ENCODE results near the gene CHURC1. TPM values are rescaled to one million over a fixed set of nuclear protein-coding genes. Genes with fewer than 3 reads are reported as not detected.

CHURC1 gene
- total RNA-seq, 3 donors from 2014 or later (not counting 1 experiment from before 2014, with no cell fraction given) = 56.1 to 65.5 (median 65.4) TPM

DNA sequence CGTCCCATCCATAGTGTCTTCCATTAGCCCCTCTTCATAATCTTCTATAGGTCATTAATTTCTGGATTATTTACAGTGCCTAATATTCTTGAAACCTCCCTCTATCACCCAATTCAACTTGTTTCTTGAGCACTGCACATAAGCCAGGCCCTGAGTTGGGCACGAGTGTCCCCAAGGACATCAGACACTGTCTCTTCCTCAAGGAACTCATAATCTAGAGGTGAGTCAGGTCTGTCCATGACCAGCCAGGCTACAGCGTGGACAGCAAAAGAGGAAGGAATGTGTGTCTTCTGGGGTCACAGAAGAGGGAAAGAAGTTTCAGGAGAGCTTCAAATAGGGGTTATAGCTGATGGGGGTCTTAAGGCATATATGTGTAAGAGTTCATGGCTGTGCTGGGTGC is 47.1 kb upstream of the CHURC1 start:
- no peak overlapping the region for H3K27ac Mint-ChIP-seq
- no peaks in the 10 kb centered on the region for H3K36me3 Mint-ChIP-seq
- Histone ChIP-seq H3K9me3 (ENCODE audit: control insufficient read depth, insufficient read depth, low read length) (no peaks in the 10 kb centered on the region), H3K27me3 (ENCODE audit: control insufficient read depth, insufficient read depth, low read length) (no peaks in the 10 kb centered on the region), H3K4me1 (ENCODE audit: control insufficient read depth, insufficient read depth, low read length) (no peaks in the 10 kb centered on the region), H3K4me3 (ENCODE audit: low read length) (no peak overlapping the region), H3K36me3 (ENCODE audit: control insufficient read depth, insufficient read depth, low read length) (no peaks in the 10 kb centered on the region), H3K27ac (ENCODE audit: low read length) (no peak overlapping the region)
- WGBS (ENCODE audit: insufficient coverage) = 93% methylated on average over 3 of the region's 3 CpGs
- H3K9me3 Mint-ChIP-seq = no peaks in the 10 kb centered on the region
- intact Hi-C loops (cut with micrococcal nuclease) = no loop called here
- no peaks in the 10 kb centered on the region for H3K4me1 Mint-ChIP-seq
- no peak for ATAC-seq
- H3K27me3 Mint-ChIP-seq (ENCODE audit: low read depth in 2 of 2) = peaks cover 29 to 46% of the 10 kb centered on the region in 2 donors
- TF ChIP-seq, protein P1, sequence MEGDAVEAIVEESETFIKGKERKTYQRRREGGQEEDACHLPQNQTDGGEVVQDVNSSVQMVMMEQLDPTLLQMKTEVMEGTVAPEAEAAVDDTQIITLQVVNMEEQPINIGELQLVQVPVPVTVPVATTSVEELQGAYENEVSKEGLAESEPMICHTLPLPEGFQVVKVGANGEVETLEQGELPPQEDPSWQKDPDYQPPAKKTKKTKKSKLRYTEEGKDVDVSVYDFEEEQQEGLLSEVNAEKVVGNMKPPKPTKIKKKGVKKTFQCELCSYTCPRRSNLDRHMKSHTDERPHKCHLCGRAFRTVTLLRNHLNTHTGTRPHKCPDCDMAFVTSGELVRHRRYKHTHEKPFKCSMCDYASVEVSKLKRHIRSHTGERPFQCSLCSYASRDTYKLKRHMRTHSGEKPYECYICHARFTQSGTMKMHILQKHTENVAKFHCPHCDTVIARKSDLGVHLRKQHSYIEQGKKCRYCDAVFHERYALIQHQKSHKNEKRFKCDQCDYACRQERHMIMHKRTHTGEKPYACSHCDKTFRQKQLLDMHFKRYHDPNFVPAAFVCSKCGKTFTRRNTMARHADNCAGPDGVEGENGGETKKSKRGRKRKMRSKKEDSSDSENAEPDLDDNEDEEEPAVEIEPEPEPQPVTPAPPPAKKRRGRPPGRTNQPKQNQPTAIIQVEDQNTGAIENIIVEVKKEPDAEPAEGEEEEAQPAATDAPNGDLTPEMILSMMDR (IDR thresholded peaks at IDR 0.05) = no peak
- no peak for DNase-seq
- H3K4me3 Mint-ChIP-seq = no peak overlapping the region

DNA sequence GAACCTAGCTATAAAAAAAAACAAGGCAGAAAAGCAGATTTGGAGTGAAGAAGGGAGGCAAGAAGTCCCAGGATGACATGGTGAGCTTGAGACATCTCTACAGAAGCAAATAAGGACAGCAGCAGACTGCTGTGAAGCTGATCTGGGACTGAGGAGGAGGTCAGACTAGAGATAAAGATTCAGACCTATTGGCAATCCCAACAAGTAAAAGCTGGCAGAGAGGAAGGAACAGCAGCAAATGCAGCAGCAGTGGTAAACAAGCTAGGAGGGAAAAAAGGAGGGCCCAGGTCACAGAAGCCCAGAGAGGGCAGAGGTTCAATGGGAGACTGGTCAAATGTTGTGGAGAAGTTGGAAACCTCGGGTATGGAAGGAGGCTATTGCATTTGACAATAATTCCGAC is 45.9 kb upstream of the CHURC1 start:
- TF ChIP-seq, protein P1 (IDR thresholded peaks at IDR 0.05) = no peak
- Mint-ChIP-seq H3K36me3 (no peaks in the 10 kb centered on the region), H3K27me3 (ENCODE audit: low read depth in 2 of 2) (peaks cover 38 to 54% of the 10 kb centered on the region in 2 donors), H3K4me3 (no peak overlapping the region), H3K27ac (no peak overlapping the region), H3K9me3 (no peaks in the 10 kb centered on the region), H3K4me1 (no peaks in the 10 kb centered on the region)
- intact Hi-C loops (cut with micrococcal nuclease) = no loop called here
- whole genome bisulfite sequencing (ENCODE audit: insufficient coverage) = 43% methylated on average over 1 of the region's 2 CpGs
- no peak for DNase-seq
- no peaks in the 10 kb centered on the region for H3K27me3 ChIP-seq (ENCODE audit: control insufficient read depth, insufficient read depth, low read length)
- H3K36me3 ChIP-seq (ENCODE audit: control insufficient read depth, insufficient read depth, low read length) = no peaks in the 10 kb centered on the region
- H3K27ac ChIP-seq (ENCODE audit: low read length) = no peak overlapping the region
- no peak overlapping the region for H3K4me3 ChIP-seq (ENCODE audit: low read length)
- no peak for ATAC-seq
- H3K4me1 ChIP-seq (ENCODE audit: control insufficient read depth, insufficient read depth, low read length) = no peaks in the 10 kb centered on the region
- no peaks in the 10 kb centered on the region for H3K9me3 ChIP-seq (ENCODE audit: control insufficient read depth, insufficient read depth, low read length)

DNA sequence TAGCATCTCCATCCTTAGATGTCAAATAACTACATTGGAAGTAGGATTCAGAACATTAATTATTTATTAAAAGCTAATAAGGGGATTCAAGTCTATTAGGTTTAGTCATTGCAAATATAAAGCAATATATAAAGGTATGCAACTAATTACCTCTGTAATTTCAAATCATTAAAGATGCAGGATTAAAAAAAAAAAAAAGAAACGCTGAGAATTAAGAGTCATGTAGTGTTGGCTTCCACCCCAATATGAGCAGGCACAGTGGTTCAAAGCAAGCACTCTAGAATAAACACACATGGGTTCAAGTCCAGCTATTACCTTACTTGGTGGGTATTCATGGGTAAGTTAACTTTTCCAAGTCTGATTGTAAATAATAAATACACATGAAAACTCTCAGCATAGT is 45.4 kb upstream of the CHURC1 start:
- no peaks in the 10 kb centered on the region for H3K36me3 Mint-ChIP-seq
- no peaks in the 10 kb centered on the region for H3K36me3 ChIP-seq (ENCODE audit: control insufficient read depth, insufficient read depth, low read length)
- intact Hi-C loops (cut with micrococcal nuclease) = no loop called here
- H3K9me3 ChIP-seq (ENCODE audit: control insufficient read depth, insufficient read depth, low read length) = no peaks in the 10 kb centered on the region
- H3K4me3 Mint-ChIP-seq = no peak overlapping the region
- peaks cover 39 to 54% of the 10 kb centered on the region in 2 donors for H3K27me3 Mint-ChIP-seq (ENCODE audit: low read depth in 2 of 2)
- TF ChIP-seq, protein P1 (IDR thresholded peaks at IDR 0.05) = no peak
- H3K27me3 ChIP-seq (ENCODE audit: control insufficient read depth, insufficient read depth, low read length) = no peaks in the 10 kb centered on the region
- H3K27ac ChIP-seq (ENCODE audit: low read length) = no peak overlapping the region
- no peak overlapping the region for H3K4me3 ChIP-seq (ENCODE audit: low read length)
- WGBS (ENCODE audit: insufficient coverage) = no CpG with 5 or more reads among the region's 1 CpG
- H3K4me1 Mint-ChIP-seq = no peaks in the 10 kb centered on the region
- ATAC-seq (no peak), DNase-seq (no peak)
- H3K27ac Mint-ChIP-seq = no peak overlapping the region
- H3K9me3 Mint-ChIP-seq = no peaks in the 10 kb centered on the region
- no peaks in the 10 kb centered on the region for H3K4me1 ChIP-seq (ENCODE audit: control insufficient read depth, insufficient read depth, low read length)

DNA sequence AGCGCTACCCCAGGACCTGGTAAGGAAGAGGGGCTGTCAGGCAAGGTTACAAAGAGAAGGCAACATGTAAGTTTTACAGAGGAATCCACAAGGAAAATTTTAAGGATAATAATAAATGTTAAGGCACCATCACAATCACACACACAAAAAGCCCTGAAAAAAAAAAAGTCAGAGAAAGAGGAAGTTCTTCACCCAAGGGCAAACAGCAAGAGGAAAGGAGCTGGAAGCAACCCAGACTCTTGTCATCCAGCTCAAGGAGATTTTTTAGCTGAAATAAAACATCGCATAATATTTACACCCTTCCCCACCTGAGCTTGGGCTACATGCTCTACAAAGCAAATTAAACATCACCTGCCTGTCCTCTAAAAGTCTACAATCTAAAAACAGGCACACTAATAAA is 44.1 kb upstream of the CHURC1 start:
- Mint-ChIP-seq H3K4me1 (no peaks in the 10 kb centered on the region), H3K36me3 (no peaks in the 10 kb centered on the region), H3K27me3 (ENCODE audit: low read depth in 2 of 2) (peaks cover 45 to 59% of the 10 kb centered on the region in 2 donors), H3K9me3 (no peaks in the 10 kb centered on the region), H3K27ac (no peak overlapping the region), H3K4me3 (no peak overlapping the region)
- intact Hi-C loops (cut with micrococcal nuclease) = no loop called here
- no peak overlapping the region for H3K4me3 ChIP-seq (ENCODE audit: low read length)
- peaks cover 3% of the 10 kb centered on the region for H3K27me3 ChIP-seq (ENCODE audit: control insufficient read depth, insufficient read depth, low read length)
- no peaks in the 10 kb centered on the region for H3K36me3 ChIP-seq (ENCODE audit: control insufficient read depth, insufficient read depth, low read length)
- TF ChIP-seq, protein P1 (IDR thresholded peaks at IDR 0.05) = no peak
- no peak for DNase-seq
- no peak for ATAC-seq
- H3K9me3 ChIP-seq (ENCODE audit: control insufficient read depth, insufficient read depth, low read length) = no peaks in the 10 kb centered on the region
- H3K4me1 ChIP-seq (ENCODE audit: control insufficient read depth, insufficient read depth, low read length) = no peaks in the 10 kb centered on the region
- H3K27ac ChIP-seq (ENCODE audit: low read length) = no peak overlapping the region
- 25% methylated on average over 2 of the region's 2 CpGs for WGBS (ENCODE audit: insufficient coverage)

All from natural killer cell (primary cell).